Measurements from ENCODE around the gene NR1I3.
"Not testable (repeated sequence)": the region's sequence is repeated elsewhere in the genome, so short reads cannot be mapped to it uniquely, and the experiment has no call there.

- TF ChIP-seq, protein P1, sequence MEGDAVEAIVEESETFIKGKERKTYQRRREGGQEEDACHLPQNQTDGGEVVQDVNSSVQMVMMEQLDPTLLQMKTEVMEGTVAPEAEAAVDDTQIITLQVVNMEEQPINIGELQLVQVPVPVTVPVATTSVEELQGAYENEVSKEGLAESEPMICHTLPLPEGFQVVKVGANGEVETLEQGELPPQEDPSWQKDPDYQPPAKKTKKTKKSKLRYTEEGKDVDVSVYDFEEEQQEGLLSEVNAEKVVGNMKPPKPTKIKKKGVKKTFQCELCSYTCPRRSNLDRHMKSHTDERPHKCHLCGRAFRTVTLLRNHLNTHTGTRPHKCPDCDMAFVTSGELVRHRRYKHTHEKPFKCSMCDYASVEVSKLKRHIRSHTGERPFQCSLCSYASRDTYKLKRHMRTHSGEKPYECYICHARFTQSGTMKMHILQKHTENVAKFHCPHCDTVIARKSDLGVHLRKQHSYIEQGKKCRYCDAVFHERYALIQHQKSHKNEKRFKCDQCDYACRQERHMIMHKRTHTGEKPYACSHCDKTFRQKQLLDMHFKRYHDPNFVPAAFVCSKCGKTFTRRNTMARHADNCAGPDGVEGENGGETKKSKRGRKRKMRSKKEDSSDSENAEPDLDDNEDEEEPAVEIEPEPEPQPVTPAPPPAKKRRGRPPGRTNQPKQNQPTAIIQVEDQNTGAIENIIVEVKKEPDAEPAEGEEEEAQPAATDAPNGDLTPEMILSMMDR (IDR thresholded peaks at IDR 0.05) = not testable (repeated sequence)
- not testable (repeated sequence) for TF ChIP-seq POLR2AphosphoS5 (IDR thresholded peaks at IDR 0.05; ENCODE audit: low read depth, low read length); NFIC (IDR thresholded peaks at IDR 0.05; ENCODE audit: borderline replicate concordance); EZH2phosphoT487 (IDR thresholded peaks at IDR 0.05; ENCODE audit: borderline replicate concordance, low read depth)
Measured at GRCh38 chr1:161250100-161250499, 12.1 kb upstream of the NR1I3 start.
